HG02840 (cell line): ENCODE data around the gene UBB.
A peak's percentile ranks its signal among the peaks of the same experiment; 100 is the strongest.

Experiments
- ATAC-seq: cut with Tn5 transposase; IDR thresholded peaks from one replicate; pipeline ENCODE4 v1.9.1; 2021; ENCODE audit warnings: mild to moderate bottlenecking, moderate library complexity, moderate number of reproducible peaks; ENCODE audit not compliant: unreplicated experiment, low FRiP score

UBB gene

GRCh38 chr17:16380640-16381495, at the start of gene UBB:
TSS of gene UBB (plus strand) at chr17:16381091. CDS start at chr17:16381908, 817 bp downstream.
- peak; percentile 95 for ATAC-seq

DNA sequence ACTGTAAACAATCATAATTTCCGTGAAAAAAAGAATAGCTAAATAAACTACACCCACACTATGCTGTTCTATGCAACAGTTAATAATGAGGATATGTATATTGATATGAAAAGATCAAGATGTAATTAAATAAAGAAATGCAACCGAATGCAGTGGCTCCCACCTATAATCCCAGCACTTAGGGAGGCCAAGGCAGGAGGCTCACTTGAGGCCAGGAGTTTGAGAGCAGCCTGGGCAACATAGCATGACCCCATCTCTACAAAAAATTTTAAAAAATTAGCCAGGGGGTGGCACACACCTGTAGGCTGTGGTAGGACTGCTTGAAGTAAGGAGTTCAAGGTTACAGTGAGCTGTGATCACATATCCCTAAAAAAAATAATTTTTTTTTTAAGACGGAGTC, 42.5 kb upstream of the UBB start:
- ATAC-seq, result no peak

DNA sequence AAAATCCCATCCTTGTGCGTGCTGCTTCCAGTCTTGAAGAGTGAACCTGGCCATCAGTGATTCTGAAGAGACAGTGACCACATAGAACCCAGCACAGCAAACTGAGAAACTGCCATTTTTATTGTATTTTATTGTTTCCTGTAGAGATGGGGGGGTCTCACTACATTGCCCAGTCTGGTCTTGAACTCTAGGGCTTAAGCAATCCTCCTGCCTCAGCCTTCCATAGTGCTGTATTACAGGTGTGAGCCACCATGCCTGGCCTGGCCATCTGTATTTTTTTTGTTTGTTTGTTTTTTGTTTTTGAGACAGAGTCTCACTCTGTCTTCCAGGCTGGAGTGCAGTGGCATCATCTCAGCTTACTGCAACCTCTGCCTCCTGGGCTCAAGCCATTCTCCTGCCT, 41.5 kb upstream of the UBB start:
- no peak for ATAC-seq

DNA sequence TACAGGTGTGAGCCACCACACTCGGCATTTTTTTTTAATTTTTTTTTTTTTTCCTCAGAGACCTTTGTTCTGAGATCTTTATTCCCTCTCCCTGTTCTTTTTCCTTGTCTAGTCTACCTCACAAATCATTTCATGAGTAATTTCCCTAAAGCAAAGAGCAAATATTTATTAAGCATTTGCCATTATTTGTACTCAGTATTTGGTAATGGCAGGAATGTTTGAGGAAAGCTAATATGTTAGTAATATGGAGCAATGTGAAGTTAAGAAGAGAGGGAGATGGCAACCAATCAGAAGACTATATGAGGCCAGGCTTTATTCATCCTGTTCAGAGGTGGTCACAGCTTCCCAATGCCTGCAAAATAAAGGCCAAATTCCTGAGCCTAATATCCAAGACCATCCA, 40.9 kb upstream of the UBB start:
- ATAC-seq, result no peak

- no peak for ATAC-seq
These were observed 37.9 kb upstream of the UBB start for GRCh38 chr17:16342979-16343378.

DNA sequence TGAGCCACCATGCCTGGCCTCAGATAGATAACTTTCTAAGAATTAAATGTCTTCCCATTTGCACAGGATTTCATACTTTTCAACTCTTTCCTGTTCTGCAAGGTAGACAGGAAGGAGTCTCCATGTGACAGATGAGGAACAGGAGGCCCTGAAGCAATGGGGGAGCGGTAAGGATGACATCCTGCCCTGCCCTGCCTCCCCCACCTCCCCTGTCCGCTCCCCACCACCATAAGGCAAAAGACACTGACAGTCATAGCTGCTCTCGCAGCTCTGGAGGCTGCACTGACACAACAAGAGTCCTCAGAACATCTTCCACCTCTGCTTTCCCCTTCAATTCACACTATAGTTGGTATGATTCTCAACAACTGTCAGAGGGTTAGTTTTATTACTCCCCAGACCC, 37.3 kb upstream of the UBB start:
- ATAC-seq, result no peak

- no peak for ATAC-seq
These were observed 35.3 kb upstream of the UBB start for GRCh38 chr17:16345565-16345964.

GRCh38 chr17:16346721-16347271, 34.1 kb upstream of the UBB start:
- ATAC-seq, result no peak

DNA sequence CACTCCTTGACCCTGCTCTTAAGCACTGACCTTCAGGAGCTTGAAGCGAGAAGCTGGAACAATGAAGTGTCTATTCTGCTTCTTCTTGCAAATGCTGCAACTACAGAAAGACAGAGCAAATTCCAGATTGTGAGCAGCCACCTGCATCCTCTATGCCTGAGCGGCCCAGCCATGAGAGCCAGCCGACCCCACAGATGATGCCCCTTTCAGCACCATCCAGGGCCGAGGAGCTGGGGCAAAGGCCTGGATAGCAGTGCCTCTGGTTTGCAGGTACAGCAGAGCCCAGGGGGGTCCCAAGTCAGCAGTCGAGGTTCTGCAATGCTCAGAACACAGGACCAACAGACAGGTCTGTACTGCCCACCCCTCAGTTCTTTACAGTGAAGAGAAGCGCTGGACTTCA, 32.3 kb upstream of the UBB start:
- ATAC-seq, result no peak

- ATAC-seq, result no peak
These were observed 31.5 kb upstream of the UBB start for GRCh38 chr17:16349431-16349830.

DNA sequence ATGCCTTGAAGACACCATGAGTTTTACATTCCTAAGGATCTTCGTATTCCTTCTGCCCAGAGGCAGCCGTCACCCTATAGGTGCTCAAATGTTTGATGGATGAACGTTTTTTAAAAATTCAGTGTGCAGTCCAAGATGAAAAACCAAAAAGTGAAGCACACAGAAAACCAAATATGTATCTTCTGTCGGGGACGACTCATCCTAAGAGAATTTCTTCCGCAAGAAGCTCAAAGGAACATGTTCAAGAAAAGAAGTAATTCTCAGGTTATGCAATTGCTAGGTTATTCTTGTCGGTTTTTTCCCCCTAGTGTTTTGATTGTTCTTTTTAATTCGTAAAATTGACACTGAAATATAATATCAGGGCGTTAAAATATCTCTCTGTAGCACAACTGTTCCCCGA, 29.1 kb upstream of the UBB start:
- ATAC-seq, result no peak

DNA sequence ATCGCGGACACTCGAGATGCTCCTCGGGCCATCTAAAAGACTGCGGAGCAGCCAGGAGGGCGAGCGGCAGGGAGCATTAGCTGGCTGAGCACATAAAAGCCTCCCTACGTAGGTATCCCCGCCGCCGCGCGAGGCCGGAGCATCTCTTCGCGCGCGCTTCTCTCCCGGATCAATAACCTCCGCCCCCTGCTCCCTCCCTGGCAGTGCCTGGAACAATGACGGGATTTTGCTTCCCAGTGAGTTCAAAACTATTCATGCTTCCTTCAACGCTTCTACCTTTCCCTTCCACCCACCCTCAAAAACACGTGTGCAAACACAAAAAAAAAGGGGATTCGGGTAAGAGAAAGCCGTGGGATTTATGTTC, 28.6 kb upstream of the UBB start:
- no peak for ATAC-seq

DNA sequence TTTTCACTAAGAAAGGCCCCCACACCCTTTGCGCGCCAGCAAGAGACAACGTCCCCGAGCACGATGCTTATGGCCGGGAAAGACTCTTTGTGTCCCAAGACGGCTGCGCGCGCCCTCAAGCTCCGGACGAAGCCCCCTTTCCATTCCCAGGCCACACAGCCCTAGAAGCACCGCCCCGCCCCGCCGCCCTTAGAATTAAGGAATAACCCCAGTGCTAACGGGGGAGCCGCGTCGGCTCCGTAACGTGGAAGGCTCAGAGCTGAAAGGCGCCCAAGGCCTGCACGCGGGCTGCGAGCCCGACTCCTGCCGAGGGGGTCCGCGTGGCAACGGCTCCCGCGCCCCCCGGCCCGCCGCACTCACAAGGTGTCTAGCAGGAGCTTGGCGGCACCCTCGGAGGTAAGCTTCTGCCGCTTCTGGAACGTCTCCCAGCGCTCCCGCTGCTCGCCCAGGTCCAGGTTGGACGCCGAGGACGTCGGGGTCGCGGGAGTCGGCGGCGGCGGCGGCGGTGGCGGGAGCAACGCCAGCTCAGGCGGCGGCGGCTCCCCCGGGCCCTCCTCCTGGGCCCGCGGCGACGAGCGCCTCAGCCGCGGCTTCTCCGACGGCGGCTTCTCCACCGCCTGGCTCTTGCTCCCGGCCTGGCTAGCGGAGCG, 28.1 kb upstream of the UBB start:
- ATAC-seq, result peak; percentile 45

DNA sequence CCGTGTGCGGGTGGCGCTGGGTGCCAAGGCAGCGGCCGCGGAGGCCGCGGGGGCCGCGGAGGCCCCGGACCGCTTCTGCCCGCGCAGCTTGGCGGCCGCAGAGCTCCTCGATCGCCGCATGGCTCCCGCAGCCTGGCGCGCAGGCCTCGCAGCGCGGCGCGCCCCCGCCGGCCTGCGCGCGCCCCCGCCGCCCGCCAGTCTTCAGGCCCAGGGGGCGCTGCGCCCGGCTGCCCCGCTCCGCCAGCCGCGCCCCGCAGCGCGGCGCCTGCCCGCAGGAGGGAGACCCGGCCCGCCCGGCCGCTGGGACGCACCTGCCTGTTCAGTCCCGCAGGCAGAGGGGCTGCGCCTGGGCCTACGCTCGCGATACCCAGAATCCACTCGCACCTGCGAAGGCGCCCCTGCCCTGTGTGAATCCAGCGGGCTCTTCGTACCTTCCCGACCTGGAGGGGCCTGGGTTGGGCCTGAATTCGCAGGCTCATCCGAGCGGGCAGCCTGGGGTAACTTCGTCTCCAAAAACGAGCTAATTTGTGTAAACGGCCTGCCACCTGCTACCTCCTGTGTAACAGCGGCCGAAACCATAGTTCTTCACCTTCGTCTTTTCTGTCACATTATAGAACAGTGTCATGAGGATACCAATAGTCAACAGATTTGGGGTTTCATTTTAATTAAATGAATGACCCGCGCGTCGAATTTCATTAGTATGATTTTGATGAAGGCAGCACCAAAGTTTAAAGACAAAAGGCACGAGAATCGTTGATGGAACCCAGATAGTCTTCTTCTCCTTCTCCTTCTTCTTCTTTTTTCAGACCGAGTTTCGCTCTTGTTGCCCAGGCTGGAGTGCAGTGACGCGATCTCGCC, 27.3 kb upstream of the UBB start, which contains the start of gene CENPV:
TSS of gene CENPV (minus strand) at position 153 of the 858 bp plus-strand sequence. CDS start at position 120, 33 bp downstream.
- peak; percentile 53 for ATAC-seq

GRCh38 chr17:16354585-16354984, 26.3 kb upstream of the UBB start:
- no peak for ATAC-seq

DNA sequence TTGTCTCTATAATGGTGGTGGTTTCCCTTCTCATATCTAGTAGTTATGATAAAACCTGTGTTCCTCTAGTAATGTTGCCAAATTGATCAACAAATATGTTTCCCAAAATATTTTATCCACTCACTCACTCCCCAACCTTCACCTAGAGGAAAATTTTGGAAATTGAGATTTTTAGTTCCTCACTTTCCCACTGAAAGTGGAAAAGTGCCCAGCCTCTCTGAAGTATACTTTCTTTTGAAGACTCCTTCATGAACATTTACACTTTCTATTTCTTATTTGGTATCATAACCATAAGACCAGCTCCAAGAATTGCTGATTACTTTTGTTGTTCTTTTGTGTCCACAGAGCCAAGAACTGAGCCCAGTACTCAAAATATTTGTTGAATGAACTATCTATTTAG, 22.5 kb upstream of the UBB start:
- ATAC-seq, result no peak

DNA sequence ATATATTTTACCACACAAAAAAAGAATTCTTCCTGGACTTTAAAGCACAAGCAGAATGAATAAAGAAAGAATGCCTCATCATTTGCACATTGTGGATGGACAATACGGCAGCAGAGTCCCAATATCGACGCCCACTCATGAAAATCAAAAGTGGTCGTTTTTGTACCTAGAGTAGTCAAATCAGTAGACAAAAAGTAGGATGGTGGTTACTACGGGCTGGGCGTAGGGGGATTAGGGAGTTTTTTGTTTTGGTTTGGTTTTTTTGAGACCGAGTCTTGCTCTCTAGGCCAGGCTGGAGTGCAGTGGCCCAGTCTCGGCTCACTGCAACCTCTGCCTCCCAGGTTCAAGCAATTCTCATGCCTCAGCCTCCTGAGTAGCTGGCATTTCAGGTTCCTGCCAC, 19.0 kb upstream of the UBB start:
- ATAC-seq, result no peak

- no peak for ATAC-seq
These were observed 16.9 kb upstream of the UBB start for GRCh38 chr17:16363749-16364536.

DNA sequence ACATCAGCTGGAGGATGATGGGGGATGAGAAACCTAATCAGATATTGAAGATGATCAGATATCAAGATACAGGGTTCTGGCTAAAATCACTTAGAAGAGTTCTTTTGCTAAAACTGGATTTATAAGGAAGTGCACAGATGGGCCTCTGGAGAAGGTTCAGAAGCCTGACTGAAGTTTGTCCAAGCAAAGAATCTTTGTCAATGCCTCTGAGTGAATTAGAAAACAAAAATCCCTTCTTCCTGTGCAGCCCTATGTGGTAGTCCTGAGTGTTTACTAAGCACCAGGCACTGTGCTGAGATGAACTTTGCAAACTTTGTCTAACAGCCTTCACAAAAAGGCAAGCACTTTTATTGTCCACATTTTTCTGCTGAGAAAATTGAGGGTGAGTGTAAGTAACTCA, 16.3 kb upstream of the UBB start:
- no peak for ATAC-seq

DNA sequence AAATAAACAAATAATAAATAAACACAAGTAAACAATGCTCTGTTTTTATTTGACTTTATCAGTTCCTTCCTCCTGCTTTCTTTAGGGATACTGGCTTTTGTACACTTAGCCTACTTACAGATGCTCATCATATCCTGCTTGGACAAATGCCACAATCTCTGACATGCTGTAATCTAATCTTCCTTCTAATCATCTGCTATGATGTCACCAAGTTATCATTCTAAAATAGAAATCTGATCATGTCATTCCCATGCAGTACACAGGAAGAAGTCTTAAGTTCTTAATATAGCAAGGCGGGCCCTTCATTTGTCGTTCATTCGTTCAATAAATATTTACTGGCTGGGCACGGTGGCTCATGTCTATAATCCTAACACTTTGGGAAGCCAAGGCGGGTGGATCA, 9.1 kb upstream of the UBB start:
- ATAC-seq, result no peak
